HG02610 (cell line): Measurements from ENCODE around the gene NSUN7.
"Not testable (repeated sequence)": the region's sequence is repeated elsewhere in the genome, so short reads cannot be mapped to it uniquely, and the experiment has no call there.

Experiments used
- ATAC-seq: cut with Tn5 transposase; IDR thresholded peaks from one replicate; pipeline ENCODE4 v1.9.1; 2021; ENCODE audit warnings: mild to moderate bottlenecking, moderate library complexity; ENCODE audit not compliant: unreplicated experiment

The NSUN7 gene, protein sequence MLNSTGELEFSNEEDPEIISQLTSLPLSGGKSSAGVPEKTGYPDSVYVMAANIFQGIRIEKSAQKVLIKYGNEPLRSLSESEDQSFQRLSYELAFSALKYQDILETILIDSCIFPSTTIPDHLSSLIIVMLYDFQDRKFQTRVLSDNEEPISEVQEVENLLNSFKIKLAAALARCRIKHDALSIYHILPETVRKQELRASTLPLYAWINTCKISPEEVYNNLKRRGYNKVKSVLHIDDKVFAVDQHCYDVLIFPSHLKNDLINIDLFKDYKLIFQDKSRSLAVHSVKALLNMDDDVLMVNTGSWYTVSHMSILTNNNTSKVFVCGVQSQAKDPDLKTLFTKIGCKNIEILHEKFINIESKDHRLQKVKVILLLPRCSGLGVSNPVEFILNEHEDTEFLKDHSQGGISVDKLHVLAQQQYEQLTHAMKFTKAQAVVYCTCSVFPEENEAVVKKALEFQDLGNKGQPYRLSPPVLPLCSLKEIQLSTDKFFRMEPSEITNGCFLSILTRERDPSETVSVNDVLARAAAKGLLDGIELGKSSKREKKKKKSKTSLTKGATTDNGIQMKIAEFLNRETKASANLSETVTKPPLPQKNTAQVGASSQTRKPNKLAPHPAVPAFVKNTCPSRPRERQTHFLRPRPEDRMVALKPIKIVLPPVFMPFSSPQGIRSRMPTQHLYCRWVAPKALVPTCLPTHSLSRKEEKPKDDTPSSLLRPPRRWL

DNA sequence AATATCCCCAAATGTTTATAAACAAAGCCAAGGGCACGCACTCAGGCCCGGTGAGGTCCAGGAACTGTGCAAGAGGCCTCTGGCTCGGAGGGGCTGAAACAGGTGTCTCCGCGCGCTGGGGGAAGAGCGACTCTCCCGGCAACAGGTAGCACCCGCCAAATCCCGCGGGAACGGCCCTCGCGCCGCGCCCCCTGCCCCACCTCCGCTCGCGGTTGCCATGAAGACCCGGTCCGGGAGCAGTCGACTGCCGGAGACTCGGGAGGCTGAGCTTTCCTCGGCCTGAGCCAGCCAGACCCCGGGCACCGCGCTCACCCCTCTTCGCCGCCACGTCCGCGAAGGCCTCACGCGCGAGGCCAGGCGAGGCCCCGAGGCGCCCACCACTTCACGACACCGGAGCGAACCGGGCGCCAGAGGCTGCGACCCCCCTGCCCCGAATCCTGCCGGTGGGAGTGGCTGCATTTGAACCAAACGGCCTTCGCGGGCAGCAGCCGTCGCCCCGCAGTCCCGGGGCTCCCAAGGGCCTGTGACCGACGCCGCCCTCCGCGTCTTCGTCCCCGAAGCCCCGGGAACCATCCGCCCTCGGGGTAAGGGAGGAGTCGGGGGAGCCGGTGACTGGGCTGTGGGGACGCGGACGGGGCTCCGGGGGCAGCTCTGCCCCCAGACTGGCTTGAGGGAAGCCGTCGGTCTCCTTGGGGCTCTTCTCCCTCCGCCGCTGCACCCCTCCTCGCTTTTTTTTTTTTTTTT is at the start of gene NSUN7:
Gene NSUN7, plus strand, starts transcription at position 239 of the 744 bp plus-strand sequence. CDS start 739 bp downstream, outside the sequence.
- ATAC-seq: no peak

DNA sequence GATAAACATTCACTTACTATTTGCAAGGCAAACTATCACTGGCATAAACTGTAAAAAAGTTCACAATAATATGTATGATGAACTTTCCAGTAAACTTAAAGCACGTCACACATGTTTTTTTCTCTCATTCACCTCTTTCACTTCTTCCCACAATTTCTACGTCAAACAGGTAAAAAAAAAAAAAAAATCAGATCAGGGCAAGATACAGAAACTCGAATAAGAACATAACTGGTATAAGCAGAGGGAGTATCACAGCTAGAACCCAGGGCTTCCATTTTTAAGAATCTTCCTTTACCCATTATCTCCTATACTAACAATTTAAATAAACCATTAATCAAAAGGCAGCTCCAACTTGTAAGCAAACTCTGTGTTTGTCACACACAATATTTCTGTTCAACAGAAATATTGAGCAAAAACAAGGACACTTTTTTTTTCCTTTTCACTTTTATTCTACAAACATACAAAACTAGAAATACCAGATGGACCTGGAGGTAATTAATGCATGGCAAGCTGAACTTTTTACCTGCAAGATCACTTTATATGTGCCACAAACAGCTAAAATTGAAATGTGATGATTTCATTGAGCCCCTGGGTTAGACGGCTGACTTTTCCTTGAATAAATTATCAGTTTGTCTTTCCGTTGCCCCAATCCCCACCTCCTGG is 47.5 kb upstream of the NSUN7 start:
- no peak for ATAC-seq

DNA sequence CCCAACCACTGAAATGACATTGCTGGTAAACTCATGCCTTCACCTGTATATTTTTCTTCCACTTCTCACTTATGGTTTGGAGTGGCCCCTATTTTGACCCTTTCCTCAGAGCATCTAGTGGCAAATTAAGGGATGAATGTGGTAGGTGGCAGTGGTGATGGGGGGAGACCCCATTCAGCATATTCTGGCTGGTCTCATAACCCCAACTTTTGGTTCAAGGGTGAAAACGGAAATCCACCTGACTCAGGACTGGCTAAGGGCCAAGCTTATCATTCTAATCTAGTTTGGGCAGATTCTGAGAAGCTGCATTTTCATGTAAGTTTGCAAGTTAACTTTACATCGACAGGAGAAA is 47.0 kb upstream of the NSUN7 start:
- no peak for ATAC-seq

DNA sequence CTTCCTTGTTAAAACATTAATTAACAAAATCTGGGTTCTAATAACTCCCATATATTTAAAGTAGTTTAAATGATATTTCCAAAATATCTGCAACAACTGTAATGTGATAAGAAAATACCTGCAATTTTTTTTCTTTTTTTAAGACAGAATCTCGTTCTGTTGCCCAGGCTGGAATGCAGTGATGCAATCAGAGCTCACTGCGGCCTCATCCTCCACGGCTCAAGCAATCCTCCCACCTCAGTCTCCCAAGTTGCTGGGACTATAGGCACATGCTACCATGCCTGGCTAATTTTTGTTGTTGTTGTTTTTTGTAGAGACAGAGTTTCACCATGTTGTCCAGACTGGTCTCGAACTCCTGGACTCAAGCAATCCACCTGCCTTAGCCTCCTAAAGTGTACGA is 45.7 kb upstream of the NSUN7 start:
- ATAC-seq: no peak

DNA sequence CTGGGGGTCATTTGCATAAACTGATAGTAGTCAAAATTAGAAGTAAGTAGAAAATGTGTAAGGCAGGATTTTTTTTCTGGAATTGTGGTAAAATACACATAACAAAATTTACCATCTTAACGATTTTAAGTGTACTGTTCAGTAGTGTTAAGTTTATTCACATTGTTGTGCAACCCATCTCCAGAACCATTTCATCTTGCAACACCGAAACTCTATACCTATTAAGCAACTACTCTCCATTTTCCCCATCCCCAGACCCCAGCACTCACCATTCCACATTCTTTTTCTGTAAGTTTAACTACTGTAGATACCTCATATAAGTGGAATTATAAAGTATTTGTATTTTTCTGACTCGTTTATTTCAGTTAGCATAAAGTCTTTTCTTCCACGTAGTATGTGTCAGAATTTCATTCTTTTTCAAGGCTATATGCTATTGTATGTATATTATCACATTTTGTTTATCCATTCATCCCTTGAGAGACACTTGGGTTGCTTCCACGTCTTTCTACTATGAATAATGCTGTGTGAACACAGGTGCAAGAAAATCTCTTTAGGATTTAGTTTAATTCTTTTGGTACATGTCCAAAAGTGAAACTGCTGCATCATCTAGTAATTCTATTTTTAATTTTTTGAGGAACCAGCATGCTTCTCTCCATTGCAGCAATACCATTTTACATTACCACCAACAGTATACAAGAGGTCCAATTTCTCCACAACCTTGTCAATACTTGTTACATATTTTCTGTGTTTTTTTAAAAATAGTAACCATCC is 39.1 kb upstream of the NSUN7 start:
- no peak for ATAC-seq

DNA sequence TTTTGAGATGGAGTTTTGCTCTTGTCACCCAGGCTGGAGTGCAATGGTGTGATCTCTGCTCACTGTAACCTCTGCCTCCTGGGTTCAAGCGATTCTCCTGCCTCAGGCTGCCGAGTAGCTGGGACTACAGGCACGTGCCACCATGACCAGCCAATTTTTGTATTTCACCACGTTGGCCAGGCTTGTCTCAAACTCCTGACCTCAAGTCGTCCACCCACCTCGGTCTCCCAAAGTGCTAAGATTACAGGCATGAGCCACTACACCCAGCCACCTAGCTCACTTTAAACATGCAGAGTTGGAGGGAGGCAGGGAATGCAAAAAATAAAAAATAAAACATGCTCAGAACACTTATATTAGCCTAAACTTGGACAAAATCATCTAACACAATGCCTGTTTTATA is 36.8 kb upstream of the NSUN7 start:
- ATAC-seq: not testable (repeated sequence)

DNA sequence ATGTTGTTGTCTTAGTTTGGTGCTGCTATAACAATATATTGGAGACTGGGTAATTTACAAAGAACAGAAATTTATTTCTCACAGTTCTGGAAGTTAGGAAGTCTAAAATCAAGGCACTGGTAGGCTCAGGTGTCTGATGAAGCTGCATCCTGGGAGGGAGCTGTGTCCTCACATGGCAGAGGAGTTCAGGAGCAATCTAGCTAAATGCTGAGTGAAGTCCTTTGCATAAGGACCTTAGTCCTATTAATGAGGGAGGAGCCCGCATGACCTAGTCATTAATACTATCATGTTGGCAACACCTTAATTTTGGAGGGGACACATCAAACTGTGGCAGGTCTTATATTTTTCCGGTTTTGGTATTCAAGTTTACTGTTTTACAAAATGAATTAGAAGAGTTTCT is 36.0 kb upstream of the NSUN7 start:
- no peak for ATAC-seq

DNA sequence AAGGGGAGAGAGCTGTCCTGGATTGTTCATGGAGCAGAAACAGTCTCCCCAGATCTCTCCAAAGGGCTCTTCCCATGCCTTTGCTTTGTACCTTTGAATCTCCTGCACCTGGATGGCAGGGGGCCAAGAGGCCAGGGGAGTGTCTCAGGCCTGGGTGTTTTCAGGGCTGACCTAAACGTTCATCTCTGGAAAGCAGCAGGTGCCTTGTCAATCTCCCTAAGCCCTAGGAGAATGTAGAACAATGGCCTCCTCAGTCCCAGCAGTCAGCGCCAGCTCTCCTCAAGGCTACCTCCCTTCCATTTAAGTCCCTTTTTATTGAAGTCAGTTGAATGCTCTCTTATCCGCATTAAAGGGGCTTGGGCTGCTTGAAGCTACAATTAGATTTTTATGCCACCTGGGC is 31.2 kb upstream of the NSUN7 start:
- no peak for ATAC-seq

DNA sequence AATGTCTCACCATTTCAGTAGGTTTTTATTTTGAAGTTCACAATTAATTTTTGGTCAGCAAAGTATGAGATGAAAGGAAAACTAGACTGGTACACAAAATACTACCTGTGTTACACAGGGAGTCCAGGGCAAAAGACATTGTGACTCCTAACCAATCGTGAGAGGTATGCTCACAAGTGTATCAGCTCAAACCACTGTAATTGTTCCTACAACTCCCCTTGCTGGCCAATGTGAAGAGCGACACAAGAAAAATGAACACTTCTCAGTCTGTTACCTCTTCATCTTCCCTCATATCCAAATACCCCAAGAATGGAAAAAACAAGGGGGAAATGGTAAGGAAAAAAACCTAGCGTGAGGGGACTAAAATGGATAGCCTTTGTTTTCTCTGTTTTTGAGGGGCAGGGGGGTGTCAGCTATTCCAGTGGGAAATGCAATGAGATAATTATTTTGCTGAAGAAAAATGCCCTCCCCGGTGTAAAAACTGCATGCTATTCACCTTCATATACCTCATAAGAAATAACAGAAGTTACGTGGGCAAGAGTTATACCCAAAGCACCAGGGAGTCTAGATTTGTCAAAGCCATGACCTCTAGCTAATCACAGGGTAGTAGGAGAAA is 30.6 kb upstream of the NSUN7 start:
- peak; percentile 58 for ATAC-seq

DNA sequence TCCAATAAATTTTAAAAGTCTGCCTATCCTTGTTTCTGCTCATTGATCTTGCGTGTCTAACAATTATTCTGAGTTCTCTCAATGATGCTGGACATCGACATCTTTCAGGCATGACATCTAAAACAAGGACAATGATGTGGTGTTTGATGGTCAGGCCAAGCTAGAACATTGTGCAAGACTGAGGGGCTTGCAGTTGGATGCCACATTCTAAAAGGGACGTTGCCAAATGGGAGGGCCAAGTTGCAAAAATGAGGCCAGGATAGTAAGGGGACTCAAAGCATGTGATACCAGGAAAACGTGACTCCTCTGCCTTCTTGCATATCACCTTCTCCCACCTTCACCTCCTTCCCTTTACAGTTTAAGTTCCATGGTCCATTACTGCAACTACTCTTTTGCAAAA is 29.4 kb upstream of the NSUN7 start:
- ATAC-seq: no peak

DNA sequence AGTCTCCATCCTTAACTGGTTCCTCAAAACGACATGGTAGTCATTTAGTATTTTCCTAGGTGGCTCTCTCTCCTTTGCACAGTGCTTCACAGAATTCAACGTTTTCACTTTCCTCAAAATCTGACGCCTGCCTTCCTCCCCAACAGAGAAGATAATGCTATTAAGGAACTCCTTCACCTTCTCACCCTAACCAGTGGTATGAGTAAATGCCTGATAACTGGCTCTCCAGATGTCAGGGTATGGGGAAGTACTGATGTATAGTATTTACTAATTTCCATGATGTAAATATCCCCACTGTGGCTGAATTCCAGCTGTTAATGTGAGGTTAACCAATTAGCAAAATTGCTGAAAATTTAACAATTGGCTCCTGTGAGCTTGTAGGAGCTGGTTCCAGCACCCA is 28.8 kb upstream of the NSUN7 start:
- peak; percentile 26 for ATAC-seq

DNA sequence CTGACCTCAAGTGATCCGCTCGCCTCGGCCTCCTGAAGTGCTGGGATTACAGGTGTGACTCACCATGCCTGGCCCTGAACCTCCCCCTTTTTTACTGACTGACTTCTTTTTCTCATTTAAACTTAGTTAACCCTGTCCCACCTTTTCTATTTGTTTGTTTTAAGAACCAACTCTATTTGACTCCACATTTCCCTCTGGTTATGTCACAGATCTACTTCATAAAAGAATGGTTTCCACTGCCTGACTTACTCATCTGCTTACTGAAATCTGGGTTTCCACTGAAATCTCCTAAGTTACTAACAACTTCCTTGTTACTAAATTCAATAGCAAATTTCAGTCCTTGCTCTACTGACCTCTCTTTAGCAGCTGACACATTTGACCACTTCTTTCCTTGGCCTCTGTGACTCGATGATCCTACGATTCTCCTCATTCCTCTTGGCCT is 28.0 kb upstream of the NSUN7 start:
- ATAC-seq: no peak

DNA sequence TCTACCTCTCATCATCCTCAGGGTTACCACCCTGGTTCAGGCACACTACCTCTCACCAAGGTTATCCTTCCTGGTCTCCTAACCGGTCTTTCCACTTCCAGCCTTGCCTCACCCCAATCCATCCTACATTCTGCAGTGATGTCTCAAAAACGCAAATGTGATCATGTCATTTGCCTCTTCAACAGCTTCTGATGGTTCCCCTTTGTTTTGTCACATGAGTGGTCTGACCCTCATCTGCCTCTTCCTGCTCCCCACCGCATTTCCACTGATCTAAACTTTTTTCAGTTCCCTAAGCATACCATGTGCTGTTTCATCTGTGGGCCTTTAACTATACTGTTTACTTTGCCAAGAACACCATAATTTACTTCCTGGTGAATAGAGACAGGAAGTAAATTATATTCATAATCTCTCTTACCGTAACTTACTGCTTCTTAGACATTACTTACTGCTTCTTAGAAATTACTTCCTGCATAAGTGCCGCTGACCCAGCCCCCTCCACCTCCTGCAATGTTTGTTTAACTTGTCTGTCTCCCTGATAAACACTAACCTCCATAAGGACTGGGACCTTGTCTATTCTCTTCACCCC is 27.1 kb upstream of the NSUN7 start:
- ATAC-seq: peak; percentile 54

DNA sequence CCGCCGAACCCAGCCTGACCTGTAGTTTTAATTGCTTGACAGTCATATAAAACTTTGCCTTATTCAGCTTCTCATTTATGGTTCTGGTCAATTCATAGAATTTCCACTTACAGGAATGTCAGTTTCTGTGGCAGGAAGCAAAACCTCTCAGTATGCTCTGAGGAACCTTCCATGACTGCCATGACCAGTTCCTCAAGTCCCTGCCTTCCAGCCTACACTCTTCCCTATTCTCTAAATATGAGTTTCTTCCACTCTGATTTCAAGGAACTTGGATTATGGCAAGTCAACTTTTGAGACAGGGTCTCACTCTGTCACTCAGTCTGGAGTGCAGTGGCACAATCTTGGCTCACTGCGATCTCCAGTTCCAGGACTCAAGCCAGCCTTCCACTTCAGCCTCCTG is 26.0 kb upstream of the NSUN7 start:
- no peak for ATAC-seq

DNA sequence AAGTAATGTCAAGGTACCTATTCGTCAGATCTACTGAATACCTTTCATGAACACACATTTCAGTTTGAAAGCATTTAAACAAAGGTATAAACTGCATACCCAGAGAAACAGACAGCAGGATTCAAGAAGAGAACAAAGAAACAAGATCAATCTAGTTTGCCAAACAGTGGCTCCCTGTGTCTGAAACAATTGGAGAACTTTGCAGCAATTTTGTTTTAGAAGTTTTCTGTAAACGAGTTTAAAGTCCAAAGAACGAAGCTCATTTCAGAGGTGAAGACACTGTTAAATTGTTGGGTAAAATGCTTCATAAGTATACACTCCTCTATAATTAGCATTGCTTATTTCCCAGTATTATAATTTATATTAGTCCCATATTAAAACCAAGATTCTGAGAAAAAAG is 21.4 kb upstream of the NSUN7 start:
- no peak for ATAC-seq

DNA sequence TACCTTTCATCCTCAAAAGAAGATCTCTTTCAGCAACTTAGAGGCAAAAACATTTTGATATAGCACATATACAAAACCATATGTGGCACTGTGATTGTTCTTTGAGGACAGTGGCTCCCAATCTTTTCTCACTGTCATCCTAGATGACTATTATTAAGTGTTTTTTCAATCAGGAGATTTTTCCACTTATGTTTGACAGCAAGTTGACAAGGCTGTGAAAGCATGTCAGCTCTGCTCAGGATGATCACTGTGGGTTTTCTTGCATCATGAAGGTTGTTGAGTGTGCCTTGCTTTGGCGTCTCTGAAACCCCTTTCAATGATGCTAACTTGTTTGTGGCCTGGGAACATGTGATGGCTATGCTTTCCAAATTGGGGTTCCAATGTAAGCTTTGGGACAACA is 20.2 kb upstream of the NSUN7 start:
- no peak for ATAC-seq

DNA sequence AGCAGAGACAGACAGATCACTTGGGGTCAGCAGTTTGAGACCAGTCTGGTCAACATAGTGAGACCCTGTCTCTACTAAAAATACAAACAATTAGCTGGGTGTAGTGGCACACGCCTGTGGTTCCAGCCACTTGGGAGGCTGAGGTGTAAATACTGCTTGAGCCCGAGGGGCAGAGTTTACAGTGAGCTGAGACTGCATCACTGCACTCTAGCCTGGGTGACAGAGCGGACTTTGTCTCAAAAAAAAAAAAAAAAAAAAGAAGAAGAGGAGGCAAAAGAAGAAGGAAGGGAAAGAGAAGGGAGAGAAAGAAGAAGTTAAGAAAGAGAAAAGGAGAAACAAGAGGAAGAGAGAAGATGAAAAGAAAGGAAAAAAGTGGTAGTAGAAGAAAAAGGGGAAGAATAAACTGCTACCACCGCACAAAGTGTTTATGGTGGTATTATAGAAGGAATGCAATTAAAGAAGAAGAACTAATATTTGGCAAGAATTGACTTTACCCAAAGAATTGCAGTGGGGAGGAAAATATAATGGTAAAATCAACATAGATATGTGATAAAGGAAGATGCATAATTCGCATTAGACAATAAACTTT is 19.6 kb upstream of the NSUN7 start:
- no peak for ATAC-seq

DNA sequence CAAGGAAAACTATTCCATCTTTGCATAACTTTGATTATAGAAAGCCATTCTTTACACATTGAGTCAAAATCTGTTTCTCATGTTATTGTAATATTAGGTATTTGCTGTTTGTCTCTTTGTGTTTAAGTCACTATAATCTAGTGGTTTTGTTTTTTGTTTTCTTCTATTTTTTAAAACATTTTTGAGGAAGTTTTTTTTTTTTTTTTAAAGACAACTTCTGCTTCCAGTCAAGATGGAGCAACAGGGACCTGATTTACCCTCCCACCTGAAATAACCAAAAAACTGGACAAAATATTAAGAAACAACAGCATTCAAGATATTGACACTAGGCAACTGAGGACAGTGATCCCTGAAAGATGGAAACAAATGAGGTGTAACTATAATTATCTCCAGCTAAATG is 18.4 kb upstream of the NSUN7 start:
- no peak for ATAC-seq

DNA sequence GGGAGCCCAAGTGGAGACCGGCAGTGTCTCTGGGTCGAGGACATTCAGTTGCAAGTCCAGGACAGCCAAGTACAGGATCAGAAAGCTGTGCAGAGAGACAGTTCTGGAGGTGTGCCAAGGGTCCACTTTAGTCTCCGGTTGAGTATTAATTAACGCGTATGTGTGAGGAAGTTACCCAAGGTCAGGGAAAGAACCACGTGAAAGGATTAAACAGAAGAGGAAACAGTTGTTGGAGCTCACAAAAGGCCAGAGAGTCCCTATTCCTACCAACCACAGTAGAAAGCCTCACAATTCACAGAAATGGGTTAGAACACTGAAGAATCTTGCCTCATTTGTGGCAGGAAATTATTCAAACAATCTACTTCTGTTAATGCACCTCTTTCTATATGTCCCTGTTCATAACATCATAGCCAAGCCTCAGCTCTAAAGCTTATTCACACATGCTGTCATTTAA is 17.9 kb upstream of the NSUN7 start:
- ATAC-seq: peak; percentile 59
